ENCODE measurements around the gene TNS3. TPM values are rescaled to one million over a fixed set of nuclear protein-coding genes. Genes with fewer than 3 reads are reported as not detected.

Gene TNS3
- total and polyA plus RNA-seq, 10 of the 15 experiments (the other 5 are each of a cell fraction or from before 2014, with no cell fraction given), result 0.27 to 2.7 (median 0.79) TPM

GRCh38 chr7:47268851-47269836, 312.8 kb downstream of the TNS3 start:
- no peak overlapping the region for H3K4me2 ChIP-seq (ENCODE audit: control insufficient read depth, insufficient read depth)
- no peak overlapping the region for H2AFZ ChIP-seq (ENCODE audit: control insufficient read depth, low read depth, low read length)
- H3K27me3 ChIP-seq (replicated peaks in 1 of 2; ENCODE audit: control insufficient read depth in 2 of 2, insufficient read depth in 2 of 2, low read length in 1 of 2), result no peaks in the 10 kb centered on the region
- no peaks in the 10 kb centered on the region; the same call in 2 of the 3 replicates for H3K9me3 ChIP-seq (replicated peaks; ENCODE audit: control insufficient read depth, insufficient read depth, low read length)
- 59% methylated on average over 7 of the region's 7 CpGs for WGBS (ENCODE audit: insufficient coverage, insufficient replicate concordance, low lambda C conversion rate, missing lambda C conversion rate)
- no peaks in the 10 kb centered on the region for H3K36me3 ChIP-seq (ENCODE audit: control insufficient read depth in 2 of 2, insufficient read depth in 2 of 2, low read length in 1 of 2)
- SMC1A ChIA-PET (ENCODE audit: uncharacterized antibody, unreplicated experiment), result no interaction called here
- H3K4me1 ChIP-seq (ENCODE audit: control insufficient read depth, insufficient read depth, low read length), result no peaks in the 10 kb centered on the region
- DNase-seq (ENCODE audit: low read depth, low spot score), result no peak
- ATAC-seq, result no peak
- no peak overlapping the region for H3K4me3 ChIP-seq
- in situ Hi-C loops (cut with MboI), result no loop called here
- FAIRE-seq, result no peak
- RAD21 ChIA-PET (ENCODE audit: unreplicated experiment), result no interaction called here
- TF ChIP-seq ZNF384 (IDR thresholded peaks at IDR 0.05; ENCODE audit: borderline replicate concordance, low read depth, low read length) (no peak), LARP7 (IDR thresholded peaks at IDR 0.05) (no peak), PAX8 (IDR thresholded peaks at IDR 0.05) (no peak), FOXK2 (IDR thresholded peaks at IDR 0.05) (no peak), IKZF2 (IDR thresholded peaks at IDR 0.05) (no peak), E2F8 (IDR thresholded peaks at IDR 0.05; ENCODE audit: low read depth, partially characterized antibody) (no peak), DPF2 (IDR thresholded peaks at IDR 0.05) (no peak), ZBTB11 (CRISPR knock-in tag; IDR thresholded peaks at IDR 0.05) (no peak), SIN3A (IDR thresholded peaks at IDR 0.05; ENCODE audit: low read depth, low read length) (no peak), WRNIP1 (IDR thresholded peaks at IDR 0.05; ENCODE audit: borderline replicate concordance, low read depth, low read length) (no peak), SMAD5 (IDR thresholded peaks at IDR 0.05; ENCODE audit: low read depth) (no peak), ZNF217 (IDR thresholded peaks at IDR 0.05) (no peak)
- no peaks in the 10 kb centered on the region for H4K20me1 ChIP-seq (ENCODE audit: control insufficient read depth, insufficient read depth)
- no peaks in the 10 kb centered on the region for H3K79me2 ChIP-seq (ENCODE audit: control insufficient read depth, insufficient read depth, low read length)
- no TSS peak for BruUV-seq (replicated peaks)
- CTCF ChIA-PET, result interaction anchor here (1.1 to 3.6 kb wide), 2 partner anchors 550 to 551 kb away, joined by 6 to 51 read pairs; no protein-coding TSS in a partner anchor
- no peak overlapping the region for H3K9ac ChIP-seq (ENCODE audit: control insufficient read depth, insufficient read depth, low read length)
- no peak overlapping the region for H3K27ac ChIP-seq (ENCODE audit: control insufficient read depth, insufficient read depth)
- intact Hi-C loops (cut with micrococcal nuclease; ENCODE audit: unreplicated experiment), result loop anchor here (10.0 kb wide), 1 partner anchor 166 kb away; no protein-coding TSS in a partner anchor
- POLR2A ChIA-PET, result no interaction called here

Data from GM12878 (cell line).